Astrocyte of the spinal cord (primary cell): ENCODE measurements around the gene RNF138.
"Not testable (repeated sequence)": the region's sequence is repeated elsewhere in the genome, so short reads cannot be mapped to it uniquely, and the experiment has no call there.

ENCODE experiments used
- DNase-seq: peaks from one replicate; pipeline ENCODE4 v3.0.0; 2011; ENCODE audit warnings: low read depth, low spot score
- H3K4me3 ChIP-seq: 2 replicates; pipeline ENCODE4 v1.5.1; 2011; ENCODE audit warnings: low read depth, mild to moderate bottlenecking, low read length, moderate library complexity
- CTCF ChIP-seq: IDR thresholded peaks from 2 replicates; pipeline ENCODE4 v1.5.1; 2012; ENCODE audit warnings: low read depth, mild to moderate bottlenecking, low read length, inconsistent platforms
- in situ Hi-C: cut with HindIII; loops from 2 replicates; pipeline ENCODE4 v1.10.0; 2017; ENCODE audit warnings: low sequenced_read_pairs

Gene RNF138

DNA sequence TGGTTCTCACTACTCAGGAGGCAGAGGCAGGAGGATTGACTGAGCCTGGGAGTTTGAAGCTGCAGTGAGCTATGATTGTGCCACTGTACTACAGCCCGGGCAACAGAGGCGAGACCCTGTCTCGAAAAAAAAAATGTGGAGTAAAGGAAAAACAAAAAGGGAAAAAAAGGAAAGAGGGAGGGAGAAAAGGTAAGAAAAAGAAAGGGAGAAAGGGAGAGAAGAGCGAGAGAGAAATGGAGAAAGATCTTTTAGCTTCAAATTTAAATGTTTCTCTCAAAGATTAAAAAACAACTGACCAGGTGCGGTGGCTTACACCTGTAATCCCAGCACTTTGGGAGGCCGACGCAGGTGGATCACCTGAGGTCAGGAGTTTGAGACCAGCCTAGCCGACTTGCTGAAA lies 7.9 kb upstream of the RNF138 start:
- TF ChIP-seq CTCF: no peak
- no peak for DNase-seq
- in situ Hi-C loops: no loop called here
- H3K4me3 ChIP-seq: no peak overlapping the region

DNA sequence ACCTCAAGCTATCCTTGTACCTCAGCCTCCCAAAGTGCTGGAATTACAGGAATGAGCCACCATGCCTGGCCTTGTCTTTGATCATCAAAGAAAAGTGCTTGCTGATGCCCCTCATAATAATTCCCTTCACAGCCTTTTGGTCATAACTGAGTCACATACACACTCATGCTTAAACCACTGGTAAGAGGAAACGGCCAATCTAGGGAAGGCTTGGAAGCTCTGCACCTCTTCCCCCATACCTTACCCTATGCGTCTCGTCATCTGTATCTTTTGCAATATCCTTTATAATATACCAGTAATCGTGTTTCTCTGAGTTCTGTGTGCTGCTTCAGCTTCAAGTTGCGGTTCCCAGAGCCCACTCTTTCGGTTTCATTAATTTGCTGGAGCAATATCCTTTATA lies 4.8 kb upstream of the RNF138 start:
- no peak for TF ChIP-seq CTCF
- in situ Hi-C loops: no loop called here
- peak; percentile 42 for DNase-seq
- no peak overlapping the region for H3K4me3 ChIP-seq

GRCh38 chr18:32090831-32091230 lies 843 bp upstream of the RNF138 start:
- DNase-seq, in situ Hi-C loops, H3K4me3 ChIP-seq: not testable (repeated sequence)

- TF ChIP-seq CTCF: no peak
- no peak for DNase-seq
- in situ Hi-C loops: no loop called here
- peak overlapping the region; percentile 60 for H3K4me3 ChIP-seq
Observed at GRCh38 chr18:32091325-32091723, 350 bp upstream of the RNF138 start.

GRCh38 chr18:32092422-32093101 lies 888 bp downstream of the RNF138 start:
- TF ChIP-seq CTCF: no peak
- H3K4me3 ChIP-seq: peak overlapping the region; percentile 89
- in situ Hi-C loops: no loop called here
- DNase-seq: peak; percentile 98

- TF ChIP-seq CTCF: no peak
- in situ Hi-C loops: no loop called here
Observed at GRCh38 chr18:32093102-32093511, 1.4 kb downstream of the RNF138 start.

DNA sequence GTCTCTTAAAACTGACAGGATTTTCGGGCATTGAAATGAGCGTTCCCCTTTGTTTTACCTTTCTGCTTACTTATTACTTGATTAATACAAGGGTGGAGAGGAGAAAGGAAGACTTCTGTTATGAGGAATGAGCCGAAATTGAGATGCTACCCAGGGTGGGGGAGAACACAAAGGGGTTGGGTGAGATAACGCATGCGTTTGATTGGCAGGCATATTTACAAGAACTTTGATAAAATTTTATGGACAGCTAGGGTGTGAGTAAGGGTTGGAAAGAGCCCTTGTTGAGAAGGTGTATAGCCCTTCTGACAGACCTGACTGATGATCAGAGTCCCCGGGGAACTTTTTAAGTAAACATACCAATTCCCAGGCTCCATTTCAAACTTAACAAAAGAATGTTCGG lies 1.8 kb downstream of the RNF138 start:
- in situ Hi-C loops: no loop called here
- TF ChIP-seq CTCF: no peak
- peak overlapping the region; percentile 89 for H3K4me3 ChIP-seq
- no peak for DNase-seq

More at GRCh38 chr18:32093102-32093511, 1.4 kb downstream of the RNF138 start:
- peak; percentile 67 for DNase-seq
- H3K4me3 ChIP-seq: peak overlapping the region; percentile 89
